ENCODE results near the gene PRKAG3.

DNA sequence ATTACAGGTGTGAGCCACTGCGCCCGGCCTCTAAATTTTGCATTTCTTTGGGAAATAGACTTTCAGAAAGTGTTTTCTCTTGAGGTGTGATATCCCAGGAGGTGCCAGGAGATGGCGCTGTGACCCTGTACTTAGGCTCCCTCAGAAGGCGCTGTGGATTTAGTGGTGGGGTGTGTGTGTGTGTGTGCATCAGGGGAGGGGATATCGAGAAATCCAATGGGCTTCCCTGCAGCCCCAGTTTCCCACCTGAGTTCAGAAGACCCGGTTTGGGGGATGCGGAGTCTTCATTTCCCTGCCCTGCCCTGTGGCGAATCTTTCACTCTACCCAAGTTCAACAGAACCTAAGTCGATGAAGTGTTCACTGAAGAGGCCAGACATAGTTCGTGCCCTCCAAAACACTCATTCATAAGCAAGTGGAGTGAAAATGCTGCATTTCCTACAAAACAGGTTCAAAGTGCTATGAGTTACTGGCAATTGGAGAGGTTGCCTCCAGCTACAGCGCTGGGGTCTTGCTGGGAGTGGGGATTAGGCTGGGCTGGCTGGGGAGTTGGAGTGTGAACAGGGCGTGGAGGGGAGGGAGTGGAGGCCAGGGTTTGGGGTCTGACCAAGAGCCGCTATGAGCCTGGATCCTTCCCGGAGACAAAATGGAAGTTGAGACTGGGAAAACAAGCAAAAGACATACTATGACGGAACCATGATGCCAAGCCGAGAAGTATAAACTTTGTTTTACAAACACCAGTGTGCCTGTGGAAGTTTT lies 21.5 kb upstream of the PRKAG3 start:
- TF ChIP-seq EZH2phosphoT487 (IDR thresholded peaks at IDR 0.05; ENCODE audit: low read depth, severe bottlenecking, unreplicated experiment) (no peak), EZH2 (IDR thresholded peaks at IDR 0.05; ENCODE audit: borderline replicate concordance) (no peak)
- TF ChIP-seq, protein P1, sequence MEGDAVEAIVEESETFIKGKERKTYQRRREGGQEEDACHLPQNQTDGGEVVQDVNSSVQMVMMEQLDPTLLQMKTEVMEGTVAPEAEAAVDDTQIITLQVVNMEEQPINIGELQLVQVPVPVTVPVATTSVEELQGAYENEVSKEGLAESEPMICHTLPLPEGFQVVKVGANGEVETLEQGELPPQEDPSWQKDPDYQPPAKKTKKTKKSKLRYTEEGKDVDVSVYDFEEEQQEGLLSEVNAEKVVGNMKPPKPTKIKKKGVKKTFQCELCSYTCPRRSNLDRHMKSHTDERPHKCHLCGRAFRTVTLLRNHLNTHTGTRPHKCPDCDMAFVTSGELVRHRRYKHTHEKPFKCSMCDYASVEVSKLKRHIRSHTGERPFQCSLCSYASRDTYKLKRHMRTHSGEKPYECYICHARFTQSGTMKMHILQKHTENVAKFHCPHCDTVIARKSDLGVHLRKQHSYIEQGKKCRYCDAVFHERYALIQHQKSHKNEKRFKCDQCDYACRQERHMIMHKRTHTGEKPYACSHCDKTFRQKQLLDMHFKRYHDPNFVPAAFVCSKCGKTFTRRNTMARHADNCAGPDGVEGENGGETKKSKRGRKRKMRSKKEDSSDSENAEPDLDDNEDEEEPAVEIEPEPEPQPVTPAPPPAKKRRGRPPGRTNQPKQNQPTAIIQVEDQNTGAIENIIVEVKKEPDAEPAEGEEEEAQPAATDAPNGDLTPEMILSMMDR (IDR thresholded peaks at IDR 0.05; ENCODE audit: poor library complexity), result peak; percentile 77
